Astrocyte (in vitro differentiated cells and primary cell): ENCODE data around the gene RGS14.

Experiments
- EZH2 ChIP-seq: IDR thresholded peaks from 2 replicates; pipeline ENCODE4 v1.6.1; 2012; ENCODE audit warnings: mild to moderate bottlenecking, low read length, inconsistent platforms; ENCODE audit not compliant: insufficient read depth
- TF ChIP-seq, protein P1 (sequence below): IDR thresholded peaks from 2 replicates; pipeline ENCODE4 v1.5.1; 2011; ENCODE audit warnings: low read depth, mild to moderate bottlenecking, inconsistent platforms, low read length, moderate library complexity; ENCODE audit not compliant: insufficient read depth

DNA sequence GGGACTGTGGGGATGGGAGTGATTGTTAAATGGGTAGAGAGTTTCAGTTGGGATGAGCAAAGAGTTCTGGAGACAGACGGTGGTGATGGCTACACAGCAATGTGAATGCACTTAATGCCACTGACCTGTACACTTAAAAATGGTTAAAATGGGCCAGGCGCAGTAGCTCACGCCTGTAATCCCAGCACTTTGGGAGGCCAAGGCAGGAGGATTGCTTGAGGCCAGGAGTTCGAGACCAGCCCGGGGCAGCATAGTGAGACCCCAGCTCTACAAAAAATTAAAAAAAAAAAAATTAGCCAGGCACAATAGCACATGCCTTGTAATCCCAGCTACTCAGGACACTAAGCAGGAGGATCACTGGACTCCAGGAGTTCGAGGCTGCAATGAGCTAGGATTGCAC is 13.9 kb upstream of the RGS14 start:
- TF ChIP-seq, protein P1, sequence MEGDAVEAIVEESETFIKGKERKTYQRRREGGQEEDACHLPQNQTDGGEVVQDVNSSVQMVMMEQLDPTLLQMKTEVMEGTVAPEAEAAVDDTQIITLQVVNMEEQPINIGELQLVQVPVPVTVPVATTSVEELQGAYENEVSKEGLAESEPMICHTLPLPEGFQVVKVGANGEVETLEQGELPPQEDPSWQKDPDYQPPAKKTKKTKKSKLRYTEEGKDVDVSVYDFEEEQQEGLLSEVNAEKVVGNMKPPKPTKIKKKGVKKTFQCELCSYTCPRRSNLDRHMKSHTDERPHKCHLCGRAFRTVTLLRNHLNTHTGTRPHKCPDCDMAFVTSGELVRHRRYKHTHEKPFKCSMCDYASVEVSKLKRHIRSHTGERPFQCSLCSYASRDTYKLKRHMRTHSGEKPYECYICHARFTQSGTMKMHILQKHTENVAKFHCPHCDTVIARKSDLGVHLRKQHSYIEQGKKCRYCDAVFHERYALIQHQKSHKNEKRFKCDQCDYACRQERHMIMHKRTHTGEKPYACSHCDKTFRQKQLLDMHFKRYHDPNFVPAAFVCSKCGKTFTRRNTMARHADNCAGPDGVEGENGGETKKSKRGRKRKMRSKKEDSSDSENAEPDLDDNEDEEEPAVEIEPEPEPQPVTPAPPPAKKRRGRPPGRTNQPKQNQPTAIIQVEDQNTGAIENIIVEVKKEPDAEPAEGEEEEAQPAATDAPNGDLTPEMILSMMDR: no peak
- TF ChIP-seq EZH2: no peak
